Right ventricle myocardium inferior (tissue), 1 donor: ENCODE measurements around the gene RASAL1. TPM values are rescaled to one million over a fixed set of nuclear protein-coding genes. Genes with fewer than 3 reads are reported as not detected.

Source experiments
- ATAC-seq: fragments of 200-7000 bp; cut with Tn5 transposase; one replicate; pipeline ENCODE4 v1.9.1; 2020; ENCODE audit warnings: mild to moderate bottlenecking, moderate library complexity
- DNase-seq: peaks from one replicate; pipeline ENCODE4 v3.0.0; 2021; ENCODE audit errors: missing footprints
- intact Hi-C: fragments of 100-400 bp; cut with DNase I; formaldehyde crosslinking; loops from one replicate; pipeline ENCODE4 v1.11.0; 2022
- microRNA-seq: library from miRNA; unstranded; fragments of <30 nt; microRNA quantifications from one replicate; pipeline ENCODE4 v1.2.0, GENCODE V29; 2020
- total RNA-seq: library from RNA; stranded (reverse); fragmentation: NEBNext Ultra II Directional; extraction: Animal tissue kit (Norgen Biotek cat#: 25700); gene quantifications from one replicate; pipeline ENCODE4 v1.2.1, GENCODE V29; 2021
- donor health status: DM: no; HTN: yes; CAD: no; lungs with severe emphysema.

RASAL1 gene
- total RNA-seq, 1 donor from 2014 or later = not detected

- ATAC-seq (no peak), DNase-seq (no peak)
- intact Hi-C loops = no loop called here
Observed at GRCh38 chr12:113055594-113056380, 79.8 kb downstream of the RASAL1 start.

GRCh38 chr12:113054948-113055486 is 80.5 kb downstream of the RASAL1 start:
- ATAC-seq = no peak
- DNase-seq = no peak
- intact Hi-C loops = no loop called here

DNA sequence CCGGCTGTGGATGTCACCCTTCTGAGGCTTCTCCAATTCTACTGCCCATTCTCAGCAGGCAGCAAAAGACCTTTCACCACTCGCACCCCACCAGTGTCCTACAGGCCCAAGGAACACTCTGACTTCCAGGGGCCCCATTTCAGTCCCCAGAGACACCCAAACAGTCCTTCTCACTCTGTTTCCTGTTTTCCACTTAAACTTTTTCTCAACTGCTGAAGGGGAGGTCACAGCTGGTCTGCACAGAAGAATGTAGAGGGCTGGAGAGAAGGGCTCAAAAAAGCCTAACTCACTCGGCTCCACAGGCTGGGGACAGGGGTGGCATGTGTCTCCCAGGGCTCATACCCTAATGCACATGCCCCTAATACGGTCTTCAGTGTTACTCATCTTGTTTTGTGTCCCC is 83.2 kb downstream of the RASAL1 start:
- ATAC-seq (no peak), DNase-seq (no peak)
- intact Hi-C loops = no loop called here

GRCh38 chr12:113051759-113052158 is 83.8 kb downstream of the RASAL1 start:
- ATAC-seq (no peak), DNase-seq (no peak)
- intact Hi-C loops = no loop called here

GRCh38 chr12:113050795-113051194 is 84.8 kb downstream of the RASAL1 start:
- ATAC-seq = no peak
- DNase-seq = no peak
- intact Hi-C loops = no loop called here

- DNase-seq = no peak
- intact Hi-C loops = loop anchor here (2.0 kb wide), 1 partner anchor 103 kb away; no protein-coding TSS in a partner anchor
- no peak for ATAC-seq
Observed at GRCh38 chr12:113049976-113050742, 85.4 kb downstream of the RASAL1 start.

Small RNAs within 50 kb of the gene (microRNA-seq; reads per million reads assigned to microRNA genes)
- gene MIR7106 = not detected

Other genes starting within 250 kb of the RASAL1 start
- 6.1 TPM for gene OAS1, start 228.8 kb downstream of the RASAL1 start, total RNA-seq
- 5.7 TPM for gene OAS3, start 197.3 kb downstream of the RASAL1 start, total RNA-seq
- 5.0 TPM for gene OAS2, start 157.2 kb downstream of the RASAL1 start, total RNA-seq
- 3.7 TPM for gene DTX1, start 79.0 kb downstream of the RASAL1 start, total RNA-seq
- gene CFAP73, start 14.0 kb upstream of the RASAL1 start, total RNA-seq = not detected
- gene DDX54, start 49.7 kb upstream of the RASAL1 start, total RNA-seq = 38.5 TPM
- 18.1 TPM for gene RITA1, start 50.0 kb upstream of the RASAL1 start, total RNA-seq
- 120 TPM for gene TPCN1, start 85.7 kb upstream of the RASAL1 start, total RNA-seq
- 13.3 TPM for gene SLC8B1, start 199.3 kb upstream of the RASAL1 start, total RNA-seq
- gene PLBD2, start 222.8 kb upstream of the RASAL1 start, total RNA-seq = 40.3 TPM